A549 treated with DMSO at 1 μM for 4 hours (cell line): ENCODE data around the gene DYNC2LI1. TPM values are rescaled to one million over a fixed set of nuclear protein-coding genes. Genes with fewer than 3 reads are reported as not detected.

ENCODE experiments used
- total RNA-seq: library from RNA; stranded (reverse); fragments of 200-300 nt; extraction: Qiagen RNA extraction; gene quantifications from 5 replicates; pipeline ENCODE4 v1.2.3, GENCODE V29; 2022; ENCODE audit warnings: low read depth

The DYNC2LI1 gene
- total RNA-seq, result 12.0 to 14.2 TPM (median 13.8 TPM) in 5 replicates

GRCh38 chr2:43773876-43774613 is at the start of gene DYNC2LI1:
DYNC2LI1 (plus strand) TSS chr2:43774039; CDS start chr2:43774139, 100 bp downstream.

GRCh38 chr2:43838560-43839267 is 64.9 kb downstream of the DYNC2LI1 start, which contains the start of the genes ABCG5 and ABCG8:
ABCG5 (minus strand) TSS chr2:43838839; CDS start chr2:43838679, 160 bp downstream.
ABCG8 (plus strand) TSS chr2:43838971; CDS start chr2:43839054, 83 bp downstream.

Other genes with a start within 250 kb of the DYNC2LI1 start
- 18.8 to 28.2 TPM (median 26.4 TPM) in 5 replicates for gene THADA, start 178.0 kb upstream of the DYNC2LI1 start, total RNA-seq
- 0.90 to 1.5 TPM (median 0.94 TPM) in 5 replicates for gene PLEKHH2, start 136.8 kb upstream of the DYNC2LI1 start, total RNA-seq
- 1.7 to 2.3 TPM (median 2.1 TPM) in 5 replicates for gene C1GALT1C1L, start 97.6 kb upstream of the DYNC2LI1 start, total RNA-seq
- not detected in 5 replicates for gene ABCG5, start 64.8 kb downstream of the DYNC2LI1 start, total RNA-seq
- not detected in 5 replicates for gene ABCG8, start 64.9 kb downstream of the DYNC2LI1 start, total RNA-seq
- gene LRPPRC, start 221.9 kb downstream of the DYNC2LI1 start, total RNA-seq, result 86.1 to 129 TPM (median 118 TPM) in 5 replicates